DMS153 (cell line): ENCODE data around the gene STARD7.

Experiments used
- DNase-seq: peaks from one replicate; lab custom pipeline; 2025; lab: John Stamatoyannopoulos, UW

STARD7 gene

GRCh38 chr2:96197546-96198255 is 10.9 kb downstream of the STARD7 start:
- no peak for DNase-seq

DNA sequence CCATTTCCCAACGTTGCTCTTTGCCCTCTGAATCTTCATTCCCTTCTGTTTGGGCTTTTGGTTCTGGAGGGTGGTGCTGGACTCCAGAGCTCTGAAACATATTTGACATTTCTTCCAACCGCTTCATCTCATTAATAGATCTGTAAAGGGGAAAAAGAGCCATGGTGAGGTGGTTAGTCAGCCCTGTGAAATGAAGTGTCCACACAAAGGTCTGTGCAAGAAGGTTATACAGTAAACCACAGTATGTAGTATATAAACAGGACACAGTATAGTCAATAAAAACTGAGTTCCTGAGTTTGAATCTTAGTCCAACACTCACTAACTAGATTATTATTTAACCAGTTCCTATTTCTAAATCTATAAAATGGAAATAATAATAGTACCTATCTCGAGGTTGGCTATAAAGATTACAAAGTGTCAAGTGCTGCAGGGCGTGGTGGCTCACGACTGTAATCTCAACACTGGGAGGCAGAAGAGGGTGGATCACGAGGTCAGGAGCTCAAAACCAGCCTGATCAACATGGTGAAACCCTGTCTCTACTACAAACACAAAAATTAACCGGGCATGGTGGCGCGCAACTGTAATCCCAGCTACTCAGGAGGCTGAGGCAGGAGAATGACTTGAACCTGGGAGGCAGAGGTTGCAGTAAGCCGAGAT is 13.1 kb downstream of the STARD7 start:
- no peak for DNase-seq

GRCh38 chr2:96191937-96192670 is 16.5 kb downstream of the STARD7 start:
- no peak for DNase-seq

DNA sequence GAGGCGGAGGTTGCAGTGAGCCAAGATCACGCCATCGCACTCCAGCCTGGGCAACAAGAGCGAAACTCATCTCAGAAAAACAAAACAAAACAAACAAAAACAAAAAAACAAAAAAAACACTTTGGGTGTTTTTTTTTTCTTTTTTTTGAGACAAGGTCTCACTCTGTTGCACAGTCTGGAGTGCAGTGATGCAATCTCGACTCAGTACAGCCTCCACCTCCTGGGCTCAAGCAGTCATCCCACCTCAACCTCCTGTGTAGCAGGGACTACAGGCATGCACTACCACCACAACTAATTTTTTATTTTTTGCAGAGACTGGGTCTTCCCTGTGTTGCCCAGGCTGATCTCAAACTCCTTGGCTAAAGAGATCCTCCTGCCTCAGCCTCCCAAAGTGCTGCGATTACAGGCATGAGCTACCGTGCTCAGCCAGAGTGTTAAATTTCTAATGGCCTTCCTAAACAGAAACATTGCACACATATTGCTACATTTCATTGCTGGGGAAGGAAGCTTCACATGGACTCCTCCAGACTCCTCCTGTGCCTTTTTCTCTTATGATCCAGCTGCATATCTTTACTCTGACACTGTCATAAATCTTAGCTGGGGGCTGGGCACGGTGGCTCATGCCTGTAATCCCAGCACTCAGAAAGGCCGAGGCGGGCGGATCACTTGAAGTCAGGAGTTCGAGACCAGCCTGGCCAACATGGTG is 19.7 kb downstream of the STARD7 start:
- DNase-seq = no peak

GRCh38 chr2:96186562-96186961 is 22.1 kb downstream of the STARD7 start:
- DNase-seq = no peak

DNA sequence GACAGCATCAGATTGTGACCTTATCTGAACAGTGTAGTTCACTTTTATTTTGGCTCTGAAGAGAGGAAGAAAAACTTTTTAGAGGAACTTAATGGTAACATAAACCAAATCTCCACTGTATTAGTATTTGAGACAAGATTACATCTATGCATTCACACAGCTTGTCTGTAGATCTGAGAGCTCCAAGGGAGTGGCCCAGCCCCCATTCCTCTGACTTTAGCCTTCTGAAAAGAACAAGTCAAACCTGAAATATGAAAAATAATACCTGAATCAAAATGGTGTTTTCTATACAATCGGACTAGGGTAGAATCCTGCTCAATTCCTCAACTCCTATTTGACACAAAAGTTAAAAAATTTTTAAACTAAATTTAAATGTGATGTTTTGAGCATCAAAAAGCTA is 23.1 kb downstream of the STARD7 start:
- no peak for DNase-seq

GRCh38 chr2:96184989-96185388 is 23.6 kb downstream of the STARD7 start:
- DNase-seq = no peak

DNA sequence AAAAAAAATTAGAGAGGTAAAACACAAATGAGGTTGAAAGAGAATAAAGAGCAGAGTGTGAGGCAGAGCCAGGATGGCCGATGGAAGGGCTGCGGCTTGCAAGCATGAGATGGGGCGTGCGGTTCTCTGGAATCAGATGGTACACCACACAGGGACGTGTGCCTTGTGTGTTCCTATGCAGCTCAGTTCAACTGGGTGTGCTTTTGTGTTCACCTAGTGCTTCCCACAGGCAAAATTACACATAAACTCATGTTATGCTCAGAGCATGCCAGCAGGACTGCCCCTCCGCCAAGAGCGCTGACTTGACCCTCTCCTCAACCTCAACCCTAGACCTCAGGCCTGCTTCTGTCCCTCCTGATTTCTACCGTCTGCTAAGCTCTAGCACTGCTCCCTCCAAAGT is 24.4 kb downstream of the STARD7 start:
- no peak for DNase-seq

- no peak for DNase-seq
These were observed 27.1 kb downstream of the STARD7 start for GRCh38 chr2:96181529-96181928.

DNA sequence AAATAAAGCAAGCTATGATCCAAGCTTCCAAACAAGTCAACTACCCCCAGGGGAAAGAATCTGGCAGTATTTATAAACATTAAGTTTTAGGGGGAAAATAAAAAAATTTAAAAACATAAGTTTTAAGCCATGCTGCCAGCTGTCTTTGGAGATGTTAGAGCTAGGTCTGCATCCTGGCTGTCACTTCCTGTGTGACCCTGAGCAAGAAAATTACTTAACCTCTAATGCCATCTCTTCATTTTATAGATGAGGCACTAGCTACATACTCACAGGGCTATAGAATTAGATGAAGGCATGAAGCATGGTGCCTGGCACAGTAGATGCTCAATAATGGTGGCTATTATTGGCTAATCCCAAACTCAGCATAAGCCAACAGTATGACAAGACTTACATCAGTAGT is 28.1 kb downstream of the STARD7 start:
- no peak for DNase-seq

GRCh38 chr2:96180002-96180401 is 28.6 kb downstream of the STARD7 start:
- DNase-seq = no peak

DNA sequence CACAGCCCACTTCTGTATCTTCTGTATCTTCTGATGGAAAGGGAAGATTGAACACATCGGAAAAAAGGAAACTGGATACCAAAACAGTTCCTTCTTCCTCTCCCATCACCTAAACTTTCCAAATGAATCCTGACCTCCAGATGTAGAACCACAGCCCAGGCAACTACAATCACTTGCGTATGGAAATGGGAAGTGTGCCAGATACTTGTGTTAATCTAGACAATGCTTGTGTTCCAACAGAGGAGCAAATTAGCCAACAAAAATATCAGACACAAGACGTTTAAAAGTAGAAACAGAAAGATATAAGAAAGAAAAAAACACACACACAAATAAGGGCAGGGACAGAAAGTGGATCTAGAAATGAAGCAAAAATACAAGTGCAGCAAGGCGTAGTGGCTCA is 32.0 kb downstream of the STARD7 start:
- no peak for DNase-seq

DNA sequence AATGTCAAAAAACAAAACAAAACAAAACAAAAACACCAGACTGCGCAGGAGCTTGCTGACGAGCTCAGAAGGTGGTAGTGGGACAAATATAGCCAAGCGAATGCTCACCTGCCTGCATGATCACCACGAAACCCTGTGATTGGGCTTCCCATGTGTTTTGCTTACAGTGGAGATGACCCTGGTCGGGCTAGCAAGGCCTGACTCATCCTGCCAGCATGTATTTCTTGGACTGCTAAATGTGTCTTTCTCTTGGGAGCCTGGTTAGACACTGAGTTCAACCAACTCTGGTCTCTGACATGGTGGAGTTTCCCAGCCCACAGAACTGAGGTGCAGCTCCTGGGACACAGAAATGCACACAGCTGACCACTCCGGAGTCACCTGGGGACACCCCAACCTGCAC is 32.7 kb downstream of the STARD7 start:
- no peak for DNase-seq

DNA sequence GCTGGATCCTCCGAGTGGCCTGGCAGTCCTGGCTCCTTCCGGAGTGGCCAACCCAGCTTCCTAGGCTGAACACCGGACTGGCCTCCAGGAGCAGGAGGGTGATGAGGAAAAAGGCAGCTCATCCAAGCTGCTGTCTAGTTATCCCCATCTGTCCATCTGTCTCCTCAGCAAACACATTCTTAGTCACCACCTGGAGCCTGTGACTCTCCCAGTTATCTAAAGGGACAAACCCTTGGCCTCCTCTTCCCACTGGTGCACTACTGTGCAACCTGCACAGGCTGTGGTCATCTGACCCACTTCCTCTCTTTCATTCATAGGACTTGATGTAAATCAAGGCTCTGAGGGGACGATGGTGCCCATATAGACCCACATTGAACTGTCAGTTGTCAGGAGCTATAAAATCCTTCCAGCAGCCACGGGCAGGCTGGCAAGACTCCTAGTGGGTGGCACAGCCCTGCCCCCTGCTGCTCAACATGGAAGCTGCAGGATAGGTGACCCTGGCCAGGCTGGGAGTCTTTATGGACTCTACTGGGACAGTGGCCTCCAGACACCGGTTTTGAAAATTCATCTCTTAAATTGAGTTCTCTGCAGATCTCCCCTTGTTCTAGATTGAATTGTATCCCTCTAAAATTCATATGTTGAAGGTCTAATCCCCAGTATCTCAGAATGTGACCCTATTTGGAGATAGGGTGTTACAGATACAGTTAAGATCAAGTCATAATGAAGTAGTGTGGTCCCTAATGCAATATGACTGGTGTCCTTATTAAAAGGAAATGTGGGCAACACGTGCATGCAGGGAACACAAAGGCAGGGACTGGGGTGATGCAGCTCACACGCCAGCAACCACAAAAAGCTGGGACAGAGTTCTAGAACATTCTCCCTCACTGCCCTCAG is 34.1 kb downstream of the STARD7 start:
- DNase-seq = peak; percentile 45

GRCh38 chr2:96171831-96172230 is 36.8 kb downstream of the STARD7 start:
- DNase-seq = no peak

GRCh38 chr2:96170626-96171025 is 38.0 kb downstream of the STARD7 start:
- DNase-seq = no peak

DNA sequence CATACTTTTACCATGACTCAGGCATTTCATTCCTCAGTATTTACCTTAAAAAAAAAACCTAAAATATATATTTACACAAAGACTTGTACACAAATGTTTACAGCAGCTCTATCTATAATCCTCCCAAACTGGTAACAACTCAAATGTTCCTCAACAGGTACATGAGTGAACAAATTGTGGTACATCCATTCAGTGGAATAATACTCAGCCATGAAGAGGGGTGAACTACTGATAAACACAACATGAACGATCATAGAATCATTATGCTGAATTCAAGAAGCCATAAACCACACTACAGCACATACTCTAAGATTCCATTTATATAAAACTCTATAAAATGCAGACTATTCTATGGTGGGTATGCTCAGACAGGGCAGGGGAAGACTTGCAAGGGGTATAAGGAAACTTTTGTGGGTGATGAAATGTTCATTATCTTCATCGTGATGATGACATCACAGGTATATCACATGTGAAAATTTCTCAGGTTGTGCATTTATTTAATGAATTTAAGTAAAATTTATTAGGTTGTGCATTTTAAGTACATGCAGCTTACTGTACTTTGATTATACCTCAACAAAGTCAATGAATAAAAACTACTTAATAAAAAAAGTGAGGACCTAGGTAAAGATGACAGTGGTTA is 38.6 kb downstream of the STARD7 start:
- no peak for DNase-seq

- no peak for DNase-seq
These were observed 41.1 kb downstream of the STARD7 start for GRCh38 chr2:96167407-96168013.

DNA sequence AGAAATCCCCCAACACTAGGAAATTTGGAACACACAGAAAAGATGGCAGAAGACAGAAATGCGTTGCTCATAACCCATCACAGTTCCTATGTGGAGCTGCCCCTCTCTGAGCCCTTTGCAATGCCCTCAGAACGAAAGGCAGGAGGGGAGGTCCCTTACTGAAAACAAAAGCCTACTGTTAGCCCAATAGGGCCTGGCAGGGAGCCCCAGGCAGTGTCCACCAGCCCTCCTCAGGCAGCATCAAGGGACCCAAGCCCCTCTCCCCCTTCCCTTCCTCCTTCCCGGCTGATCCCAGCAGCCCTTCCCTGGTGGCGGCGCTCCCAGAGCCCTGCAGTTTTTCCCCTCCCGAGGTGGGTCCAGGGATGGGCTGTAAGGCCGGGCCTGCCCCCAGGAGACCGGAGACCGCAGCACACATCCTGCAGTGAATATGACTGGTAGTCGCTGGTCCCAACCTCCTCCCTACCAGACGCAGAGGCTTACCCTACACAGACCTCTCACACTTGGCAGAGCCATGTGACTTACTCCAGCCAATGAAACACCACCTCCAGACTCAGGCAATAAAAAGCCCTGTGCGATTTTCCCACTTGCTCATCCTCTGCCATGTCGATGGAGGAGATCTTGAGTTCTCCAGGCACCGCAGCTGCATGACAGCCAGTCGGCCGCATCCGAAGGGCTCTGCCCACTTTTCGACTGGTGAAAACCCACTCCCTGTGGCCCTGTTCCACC is 44.0 kb downstream of the STARD7 start:
- no peak for DNase-seq
